NCI-H1092 treated with DMSO at 0.1 percent for 48 hours (cell line): ENCODE data around the gene UHRF1.
"Not testable (repeated sequence)": the region's sequence is repeated elsewhere in the genome, so short reads cannot be mapped to it uniquely, and the experiment has no call there.

Source experiments
- DNase-seq: peaks from one replicate; lab custom pipeline; 2025; lab: John Stamatoyannopoulos, UW

Gene UHRF1

GRCh38 chr19:4909156-4909896, at the start of gene UHRF1:
Gene UHRF1 (plus strand): TSS chr19:4909501. CDS start chr19:4910886, 1,385 bp downstream.
- DNase-seq, result peak; percentile 64

- no peak for DNase-seq
Measured at GRCh38 chr19:4859697-4860096, 49.6 kb upstream of the UHRF1 start.

- no peak for DNase-seq
Measured at GRCh38 chr19:4861147-4861546, 48.2 kb upstream of the UHRF1 start.

- no peak for DNase-seq
Measured at GRCh38 chr19:4866595-4867424, 42.5 kb upstream of the UHRF1 start.

- DNase-seq, result no peak
Measured at GRCh38 chr19:4867534-4868285, 41.6 kb upstream of the UHRF1 start, which contains the start of gene PLIN3. Gene PLIN3 (minus strand): TSS chr19:4867667. CDS start chr19:4861394, 6,273 bp downstream.

- no peak for DNase-seq
Measured at GRCh38 chr19:4868286-4868834, 40.9 kb upstream of the UHRF1 start.

- no peak for DNase-seq
Measured at GRCh38 chr19:4870025-4870700, 39.1 kb upstream of the UHRF1 start.

GRCh38 chr19:4871711-4872110, 37.6 kb upstream of the UHRF1 start:
- DNase-seq, result no peak

GRCh38 chr19:4873930-4874329, 35.4 kb upstream of the UHRF1 start:
- no peak for DNase-seq

GRCh38 chr19:4877753-4878490, 31.4 kb upstream of the UHRF1 start:
- DNase-seq, result peak; percentile 13

GRCh38 chr19:4878491-4878968, 30.8 kb upstream of the UHRF1 start:
- DNase-seq, result no peak

GRCh38 chr19:4879041-4879440, 30.3 kb upstream of the UHRF1 start:
- DNase-seq, result no peak

GRCh38 chr19:4882874-4883273, 26.4 kb upstream of the UHRF1 start:
- not testable (repeated sequence) for DNase-seq

GRCh38 chr19:4884993-4885392, 24.3 kb upstream of the UHRF1 start:
- not testable (repeated sequence) for DNase-seq

GRCh38 chr19:4887803-4888202, 21.5 kb upstream of the UHRF1 start:
- not testable (repeated sequence) for DNase-seq

GRCh38 chr19:4889034-4889815, 20.1 kb upstream of the UHRF1 start:
- DNase-seq, result peak; percentile 22

- no peak for DNase-seq
Measured at GRCh38 chr19:4891066-4891465, 18.2 kb upstream of the UHRF1 start.

- not testable (repeated sequence) for DNase-seq
Measured at GRCh38 chr19:4892962-4893361, 16.3 kb upstream of the UHRF1 start.

GRCh38 chr19:4896372-4896771, 12.9 kb upstream of the UHRF1 start:
- no peak for DNase-seq

- no peak for DNase-seq
Measured at GRCh38 chr19:4897146-4897545, 12.2 kb upstream of the UHRF1 start.
